ENCODE measurements around the gene MPV17.
"Not testable (repeated sequence)": the region's sequence is repeated elsewhere in the genome, so short reads cannot be mapped to it uniquely, and the experiment has no call there.

The MPV17 gene

DNA sequence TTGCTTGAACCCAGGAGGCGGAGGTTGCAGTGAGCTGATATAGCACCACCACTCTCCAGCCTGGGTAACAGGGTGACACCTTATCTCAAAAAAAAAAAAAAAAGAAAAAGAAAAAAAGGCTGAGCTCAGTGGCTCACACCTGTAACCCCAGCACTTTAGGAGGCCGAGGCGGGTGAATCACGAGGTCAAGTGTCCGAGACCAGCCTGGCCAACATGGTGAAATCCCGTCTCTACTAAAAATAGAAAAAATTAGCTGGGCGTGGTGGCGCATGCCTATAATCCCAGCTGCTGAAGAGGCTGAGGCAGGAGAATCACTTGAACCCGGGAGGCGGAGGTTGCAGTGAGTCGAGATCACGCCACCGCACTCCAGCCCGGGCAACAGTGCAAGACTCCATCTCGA lies 3.1 kb downstream of the MPV17 start:
- not testable (repeated sequence) for H3K4me3 ChIP-seq (ENCODE audit: low read depth, low read length); H3K9ac ChIP-seq (ENCODE audit: low read depth, low read length); H3K27me3 ChIP-seq (ENCODE audit: control insufficient read depth, insufficient read depth, low read length); H3K9me3 ChIP-seq (ENCODE audit: control insufficient read depth, insufficient read depth, low read length); H3K4me1 ChIP-seq (ENCODE audit: control insufficient read depth, insufficient read depth, low read length); H3K36me3 ChIP-seq (ENCODE audit: control insufficient read depth, insufficient read depth, low read length)

DNA sequence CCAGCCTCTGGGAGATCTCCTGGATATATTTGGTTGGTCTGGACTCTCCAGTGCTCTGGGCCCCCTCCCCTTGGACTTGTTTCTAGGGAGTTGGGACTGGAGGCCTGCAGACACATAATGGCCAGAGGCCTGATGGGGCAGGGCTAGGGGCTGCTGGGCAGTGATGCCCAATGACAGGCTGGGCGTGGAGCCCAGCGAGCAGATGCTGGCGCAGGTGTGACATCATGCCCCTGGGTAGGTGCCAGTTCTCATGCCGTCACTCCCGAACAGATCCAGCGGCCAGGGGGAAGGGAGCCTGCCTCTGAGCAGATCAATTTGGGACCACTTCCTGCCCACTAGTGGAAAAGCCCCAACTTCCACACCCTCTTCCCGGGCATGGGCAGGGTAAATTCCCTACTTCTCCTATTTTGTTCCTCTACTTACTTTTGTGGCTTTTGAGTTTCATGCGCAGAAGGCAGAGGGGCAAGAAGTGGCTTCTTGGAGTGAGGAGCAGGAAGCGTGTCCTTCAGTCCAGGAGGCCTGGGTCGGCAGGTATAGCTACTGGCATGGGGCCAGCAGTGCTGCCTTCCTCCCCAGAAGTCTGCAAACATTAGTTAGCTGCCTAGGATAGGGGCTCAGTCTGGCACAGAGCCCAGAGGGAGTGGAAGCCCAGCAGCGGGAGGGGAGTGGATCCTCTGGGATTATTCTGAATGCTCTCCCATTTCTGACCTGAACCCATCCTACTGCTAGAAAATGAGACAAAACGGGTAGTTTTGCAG lies 6.1 kb downstream of the MPV17 start:
- no peak overlapping the region for H3K9ac ChIP-seq (ENCODE audit: low read depth, low read length)
- H3K4me3 ChIP-seq (ENCODE audit: low read depth, low read length) = no peak overlapping the region
- H3K27me3 ChIP-seq (ENCODE audit: control insufficient read depth, insufficient read depth, low read length) = no peaks in the 10 kb centered on the region
- H3K9me3 ChIP-seq (ENCODE audit: control insufficient read depth, insufficient read depth, low read length) = no peaks in the 10 kb centered on the region
- H3K36me3 ChIP-seq (ENCODE audit: control insufficient read depth, insufficient read depth, low read length) = no peaks in the 10 kb centered on the region
- H3K4me1 ChIP-seq (ENCODE audit: control insufficient read depth, insufficient read depth, low read length) = no peaks in the 10 kb centered on the region

DNA sequence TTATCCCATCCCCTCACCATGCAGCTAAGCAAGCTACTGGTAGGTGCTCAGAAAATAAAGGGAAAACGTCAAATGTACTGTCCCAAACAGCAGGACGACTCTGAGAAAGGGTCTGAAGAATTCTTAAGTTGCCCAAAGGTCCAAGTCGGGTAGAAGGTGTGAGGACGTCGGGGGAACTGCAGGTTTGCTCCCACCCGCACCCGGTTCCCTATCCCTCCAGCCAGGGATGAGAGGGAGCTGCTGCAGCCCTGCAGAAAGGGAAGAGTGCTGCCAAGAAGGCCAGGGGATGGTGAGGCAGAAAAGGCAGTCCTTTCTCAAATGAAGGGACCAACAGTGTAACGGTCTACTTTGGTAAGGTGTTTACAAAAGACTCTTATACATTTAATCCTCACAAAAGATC lies 7.8 kb downstream of the MPV17 start:
- no peaks in the 10 kb centered on the region for H3K27me3 ChIP-seq (ENCODE audit: control insufficient read depth, insufficient read depth, low read length)
- no peak overlapping the region for H3K9ac ChIP-seq (ENCODE audit: low read depth, low read length)
- H3K9me3 ChIP-seq (ENCODE audit: control insufficient read depth, insufficient read depth, low read length) = no peaks in the 10 kb centered on the region
- no peaks in the 10 kb centered on the region for H3K4me1 ChIP-seq (ENCODE audit: control insufficient read depth, insufficient read depth, low read length)
- no peak overlapping the region for H3K4me3 ChIP-seq (ENCODE audit: low read depth, low read length)
- no peaks in the 10 kb centered on the region for H3K36me3 ChIP-seq (ENCODE audit: control insufficient read depth, insufficient read depth, low read length)

DNA sequence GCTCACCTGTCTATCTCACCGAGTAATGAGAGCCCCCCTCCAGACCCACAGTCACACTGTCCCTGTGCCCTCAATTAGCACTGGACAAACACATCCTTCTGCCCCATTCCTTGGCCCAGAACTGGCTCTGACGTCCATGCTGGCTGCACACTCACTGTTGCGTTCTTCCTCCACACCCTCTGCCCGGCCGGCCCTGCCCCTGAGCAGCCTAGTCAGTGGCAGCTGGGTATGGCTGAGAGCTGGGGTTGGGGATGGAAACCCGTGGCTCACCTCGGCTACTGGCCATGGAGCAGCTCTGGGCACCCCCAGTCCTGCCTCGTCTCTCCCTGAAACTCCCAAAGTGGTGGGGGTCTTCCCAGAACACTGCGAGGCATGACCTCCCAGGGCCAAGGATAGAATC lies 8.2 kb downstream of the MPV17 start:
- Histone ChIP-seq H3K9me3 (ENCODE audit: control insufficient read depth, insufficient read depth, low read length) (no peaks in the 10 kb centered on the region), H3K4me1 (ENCODE audit: control insufficient read depth, insufficient read depth, low read length) (no peaks in the 10 kb centered on the region), H3K27me3 (ENCODE audit: control insufficient read depth, insufficient read depth, low read length) (no peaks in the 10 kb centered on the region), H3K9ac (ENCODE audit: low read depth, low read length) (no peak overlapping the region), H3K4me3 (ENCODE audit: low read depth, low read length) (no peak overlapping the region), H3K36me3 (ENCODE audit: control insufficient read depth, insufficient read depth, low read length) (no peaks in the 10 kb centered on the region)

DNA sequence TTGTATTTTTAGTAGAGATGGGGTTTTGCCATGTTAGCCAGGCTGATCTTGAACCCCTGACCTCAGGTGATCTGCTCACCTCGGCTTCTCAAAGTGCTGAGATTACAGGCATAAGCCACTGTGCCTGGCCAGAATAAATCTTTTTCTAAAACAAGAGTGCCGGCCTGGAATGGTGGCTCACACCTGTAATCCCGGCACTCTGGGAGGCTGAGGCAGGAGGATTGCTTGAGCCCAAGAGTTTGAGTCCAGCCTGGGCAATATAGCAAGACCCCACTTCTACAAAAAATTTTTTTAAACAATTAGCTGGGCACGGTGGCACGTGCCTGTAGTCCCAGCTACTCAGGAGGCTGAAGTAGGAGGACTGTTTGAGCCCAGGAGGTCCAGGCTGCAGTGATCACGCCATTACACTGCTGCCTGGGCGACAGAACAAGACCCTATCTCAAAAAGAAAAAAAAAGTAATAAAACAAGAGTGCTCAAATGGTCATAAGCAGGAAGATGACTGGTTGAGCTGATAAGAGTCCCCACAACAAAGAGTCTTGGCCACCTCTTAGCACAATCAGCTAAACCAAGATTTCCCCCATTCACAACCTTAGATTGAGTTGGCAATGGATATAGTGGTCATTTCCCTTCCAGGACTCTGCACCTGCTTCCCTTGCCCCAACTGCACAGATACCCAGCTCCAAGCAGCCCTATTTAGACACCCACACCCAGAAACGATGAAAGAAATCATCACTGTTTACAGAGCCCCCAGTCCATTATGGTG lies 8.8 kb downstream of the MPV17 start:
- no peaks in the 10 kb centered on the region for H3K4me1 ChIP-seq (ENCODE audit: control insufficient read depth, insufficient read depth, low read length)

DNA sequence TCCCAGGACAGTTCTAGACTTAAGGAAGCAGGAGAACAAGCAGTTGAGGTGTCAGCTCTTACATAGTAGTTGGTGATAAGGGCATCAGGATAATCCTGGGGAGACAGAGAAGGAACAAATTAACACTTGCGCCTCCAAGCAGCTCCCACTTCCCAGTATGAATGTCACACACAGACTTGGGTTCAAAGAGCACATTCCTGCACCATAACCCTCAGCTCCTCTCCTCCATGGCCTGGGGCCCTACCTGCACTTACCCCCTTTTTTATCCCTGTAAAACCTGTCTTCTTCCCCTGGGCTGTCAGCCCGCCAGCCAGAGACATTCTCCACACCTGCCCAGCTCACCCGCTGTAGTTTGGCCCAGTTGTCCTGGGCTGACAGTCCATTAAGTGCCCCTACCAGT lies 10.7 kb downstream of the MPV17 start:
- no peak overlapping the region for H3K4me3 ChIP-seq (ENCODE audit: low read depth, low read length)
- no peaks in the 10 kb centered on the region for H3K4me1 ChIP-seq (ENCODE audit: control insufficient read depth, insufficient read depth, low read length)
- no peaks in the 10 kb centered on the region for H3K9me3 ChIP-seq (ENCODE audit: control insufficient read depth, insufficient read depth, low read length)
- H3K27me3 ChIP-seq (ENCODE audit: control insufficient read depth, insufficient read depth, low read length) = peaks cover 21% of the 10 kb centered on the region
- H3K9ac ChIP-seq (ENCODE audit: low read depth, low read length) = no peak overlapping the region
- H3K36me3 ChIP-seq (ENCODE audit: control insufficient read depth, insufficient read depth, low read length) = no peaks in the 10 kb centered on the region

More for the DNA sequence above, 8.8 kb downstream of the MPV17 start:
- no peaks in the 10 kb centered on the region for H3K9me3 ChIP-seq (ENCODE audit: control insufficient read depth, insufficient read depth, low read length)
- no peak overlapping the region for H3K9ac ChIP-seq (ENCODE audit: low read depth, low read length)
- H3K27me3 ChIP-seq (ENCODE audit: control insufficient read depth, insufficient read depth, low read length) = peaks cover 4% of the 10 kb centered on the region
- no peak overlapping the region for H3K4me3 ChIP-seq (ENCODE audit: low read depth, low read length)
- no peaks in the 10 kb centered on the region for H3K36me3 ChIP-seq (ENCODE audit: control insufficient read depth, insufficient read depth, low read length)

DNA sequence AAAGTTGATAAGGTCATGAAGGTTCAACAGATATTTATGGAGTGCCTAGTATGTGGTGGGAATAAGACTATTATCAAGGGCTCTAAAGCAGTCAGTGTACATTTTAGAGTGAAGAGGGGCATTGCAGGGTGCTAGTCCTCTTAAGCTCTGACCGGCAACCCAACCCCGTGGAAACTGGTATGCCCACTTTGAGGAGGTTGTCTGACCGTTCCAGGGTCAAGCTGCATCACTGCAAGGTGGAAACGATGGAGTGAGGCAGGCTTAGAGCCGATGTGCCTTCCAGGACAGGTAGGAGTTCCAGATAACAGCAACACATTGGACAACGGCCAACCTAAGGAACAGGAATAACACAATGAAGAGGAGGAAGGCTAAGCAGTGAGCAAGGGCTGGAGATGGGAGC lies 13.2 kb downstream of the MPV17 start:
- Histone ChIP-seq H3K9me3 (ENCODE audit: control insufficient read depth, insufficient read depth, low read length) (no peaks in the 10 kb centered on the region), H3K4me3 (ENCODE audit: low read depth, low read length) (no peak overlapping the region), H3K9ac (ENCODE audit: low read depth, low read length) (no peak overlapping the region), H3K36me3 (ENCODE audit: control insufficient read depth, insufficient read depth, low read length) (no peaks in the 10 kb centered on the region), H3K4me1 (ENCODE audit: control insufficient read depth, insufficient read depth, low read length) (no peaks in the 10 kb centered on the region), H3K27me3 (ENCODE audit: control insufficient read depth, insufficient read depth, low read length) (peaks cover 46% of the 10 kb centered on the region)

DNA sequence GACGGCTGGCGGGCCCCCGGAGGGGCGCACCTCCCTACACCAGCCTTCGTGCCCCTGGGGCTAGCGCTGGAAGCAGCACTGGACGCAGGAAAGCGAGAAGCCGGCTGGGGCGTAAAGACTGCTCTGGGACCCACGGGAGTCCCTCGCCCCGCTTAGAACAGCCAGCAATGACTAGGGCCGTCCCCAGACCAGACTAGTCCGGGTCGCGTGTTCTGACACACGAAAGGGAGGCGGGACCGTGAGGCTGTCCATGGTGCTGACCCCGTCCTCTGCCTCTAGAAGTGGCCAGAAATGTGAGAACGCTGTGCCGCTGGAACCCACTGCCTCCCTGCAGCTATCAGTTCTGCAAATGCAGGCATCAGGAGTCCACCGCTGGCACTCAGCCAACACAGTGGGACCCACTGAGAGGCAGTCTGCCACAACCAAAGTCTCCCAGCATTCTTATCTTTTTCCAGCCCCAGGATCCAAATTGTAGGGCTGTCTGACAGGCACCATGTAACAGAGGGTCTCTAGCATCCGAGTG lies 14.5 kb downstream of the MPV17 start, which contains the start of gene UCN:
Gene UCN, minus strand, starts transcription at position 87 of the 523 bp plus-strand sequence. CDS start 550 bp downstream, outside the sequence.
- H3K9ac ChIP-seq (ENCODE audit: low read depth, low read length) = no peak within 1 kb of the TSS
- H3K36me3 ChIP-seq (ENCODE audit: control insufficient read depth, insufficient read depth, low read length) = no peaks in the 10 kb centered on the region
- H3K27me3 ChIP-seq (ENCODE audit: control insufficient read depth, insufficient read depth, low read length) = peaks cover 50% of the 10 kb centered on the region
- H3K9me3 ChIP-seq (ENCODE audit: control insufficient read depth, insufficient read depth, low read length) = no peaks in the 10 kb centered on the region
- peak within 1 kb of the TSS; percentile 43 for H3K4me3 ChIP-seq (ENCODE audit: low read depth, low read length)
- H3K4me1 ChIP-seq (ENCODE audit: control insufficient read depth, insufficient read depth, low read length) = no peaks in the 10 kb centered on the region

DNA sequence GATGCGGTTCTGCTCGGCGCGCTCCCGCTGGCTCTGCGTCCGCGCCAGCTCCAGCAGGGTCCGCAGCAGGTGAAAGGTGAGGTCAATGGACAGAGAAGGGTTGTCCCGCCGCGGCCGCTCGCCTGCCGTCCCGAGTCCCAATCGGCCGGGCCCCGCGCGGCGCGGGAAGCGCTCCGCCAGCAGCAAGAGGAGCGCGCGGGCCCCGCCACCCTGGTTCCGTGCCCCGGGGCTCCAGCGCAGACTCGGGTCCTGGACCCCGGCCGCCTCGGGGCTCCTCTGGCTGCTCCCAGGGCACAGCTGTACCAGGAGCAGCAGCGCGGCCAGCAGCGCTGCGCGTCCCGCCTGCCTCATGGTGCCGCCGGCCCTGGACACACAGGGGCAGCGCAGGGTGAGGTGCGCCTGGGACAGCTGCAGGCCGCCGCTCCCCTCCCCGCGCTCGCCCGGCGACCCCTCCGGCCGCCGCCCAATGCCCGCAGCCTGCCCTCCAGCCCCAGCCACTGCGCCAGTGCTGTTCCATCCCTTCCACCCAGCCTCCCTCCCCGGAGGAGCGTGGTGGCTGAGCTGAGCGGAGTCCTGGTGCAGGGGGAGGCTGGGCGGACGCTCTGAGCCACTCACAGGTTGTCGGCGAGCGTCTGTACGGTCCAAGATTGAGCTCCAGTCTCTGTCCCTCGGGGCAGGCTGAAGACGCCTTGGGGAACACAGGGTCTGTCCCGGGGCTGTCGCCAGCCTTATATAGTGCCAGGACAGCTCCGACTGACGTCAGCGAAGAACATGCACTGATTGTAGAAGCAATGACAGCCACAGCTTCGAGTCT lies 15.1 kb downstream of the MPV17 start:
- Histone ChIP-seq H3K36me3 (ENCODE audit: control insufficient read depth, insufficient read depth, low read length) (no peaks in the 10 kb centered on the region), H3K4me3 (ENCODE audit: low read depth, low read length) (peak overlapping the region; percentile 43), H3K9me3 (ENCODE audit: control insufficient read depth, insufficient read depth, low read length) (no peaks in the 10 kb centered on the region), H3K27me3 (ENCODE audit: control insufficient read depth, insufficient read depth, low read length) (peaks cover 50% of the 10 kb centered on the region), H3K4me1 (ENCODE audit: control insufficient read depth, insufficient read depth, low read length) (no peaks in the 10 kb centered on the region), H3K9ac (ENCODE audit: low read depth, low read length) (no peak overlapping the region)

DNA sequence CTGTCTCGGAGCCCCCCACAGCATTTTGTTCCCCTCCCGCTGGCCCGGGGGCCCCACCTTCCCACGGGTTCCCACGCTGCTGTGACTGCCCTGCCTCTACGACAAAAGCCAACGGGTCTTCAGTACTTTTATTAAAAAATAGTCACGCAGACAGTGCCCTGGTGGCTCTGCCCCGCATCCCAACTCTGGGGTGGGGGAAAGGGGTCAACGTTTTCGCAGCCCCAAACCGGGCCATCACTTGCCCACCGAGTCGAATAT lies 15.7 kb downstream of the MPV17 start:
- no peak overlapping the region for H3K9ac ChIP-seq (ENCODE audit: low read depth, low read length)
- H3K4me1 ChIP-seq (ENCODE audit: control insufficient read depth, insufficient read depth, low read length) = no peaks in the 10 kb centered on the region
- peaks cover 50% of the 10 kb centered on the region for H3K27me3 ChIP-seq (ENCODE audit: control insufficient read depth, insufficient read depth, low read length)
- H3K9me3 ChIP-seq (ENCODE audit: control insufficient read depth, insufficient read depth, low read length) = no peaks in the 10 kb centered on the region
- peak overlapping the region; percentile 43 for H3K4me3 ChIP-seq (ENCODE audit: low read depth, low read length)
- no peaks in the 10 kb centered on the region for H3K36me3 ChIP-seq (ENCODE audit: control insufficient read depth, insufficient read depth, low read length)

DNA sequence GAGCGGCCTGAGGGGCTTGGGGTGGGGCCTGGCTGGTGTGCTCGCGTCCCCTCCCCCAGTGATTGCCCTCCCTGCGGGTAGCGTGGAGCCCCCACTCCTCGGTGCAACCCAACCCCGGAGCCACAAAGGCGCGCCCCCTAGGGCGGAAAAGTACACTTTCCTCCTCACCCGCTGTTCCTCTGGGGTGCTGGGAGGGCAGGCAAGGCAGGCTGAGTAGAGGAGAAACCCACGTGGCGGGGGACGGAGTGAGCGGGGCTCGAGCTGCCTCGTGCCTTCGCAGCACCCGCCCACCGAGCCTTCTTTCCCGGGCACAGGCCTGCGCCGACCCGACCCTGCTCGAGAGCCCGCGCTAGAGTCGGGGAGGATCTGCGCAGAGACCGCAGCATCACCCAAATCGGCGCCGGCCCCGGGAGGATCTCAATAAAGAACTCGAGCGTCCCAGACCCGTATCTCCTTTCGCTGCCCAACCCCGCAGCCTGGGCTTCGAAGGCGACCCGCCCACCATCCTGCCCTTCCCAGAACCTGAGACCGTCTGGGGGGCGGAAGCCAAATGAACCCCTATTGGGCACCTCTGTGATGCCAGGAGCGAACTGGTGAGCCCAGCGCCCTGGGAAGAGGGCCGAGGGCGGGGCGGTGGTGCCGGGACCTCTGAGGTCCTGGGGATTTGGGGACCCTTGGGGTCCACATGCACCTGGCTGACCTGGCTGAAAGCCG lies 16.2 kb downstream of the MPV17 start:
- Histone ChIP-seq H3K9ac (ENCODE audit: low read depth, low read length) (no peak overlapping the region), H3K36me3 (ENCODE audit: control insufficient read depth, insufficient read depth, low read length) (no peaks in the 10 kb centered on the region), H3K9me3 (ENCODE audit: control insufficient read depth, insufficient read depth, low read length) (no peaks in the 10 kb centered on the region), H3K27me3 (ENCODE audit: control insufficient read depth, insufficient read depth, low read length) (peaks cover 50% of the 10 kb centered on the region), H3K4me3 (ENCODE audit: low read depth, low read length) (peak overlapping the region; percentile 43), H3K4me1 (ENCODE audit: control insufficient read depth, insufficient read depth, low read length) (no peaks in the 10 kb centered on the region)
